Ishikawa (cell line): Measurements from ENCODE around the gene SH3GLB1.

Experiments
- CREB1 ChIP-seq: IDR thresholded peaks from 2 replicates; pipeline ENCODE4 v1.6.1; 2012; ENCODE audit warnings: low read depth
- EGR1 ChIP-seq: IDR thresholded peaks from 2 replicates; pipeline ENCODE4 v1.6.1; 2012
- EP300 ChIP-seq: IDR thresholded peaks from 2 replicates; pipeline ENCODE4 v1.6.1; 2012; ENCODE audit warnings: borderline replicate concordance
- NFIC ChIP-seq: IDR thresholded peaks from 2 replicates; pipeline ENCODE4 v1.6.1; 2012
- RAD21 ChIP-seq: IDR thresholded peaks from 2 replicates; pipeline ENCODE4 v1.6.1; 2012; ENCODE audit warnings: low read depth
- TAF1 ChIP-seq: IDR thresholded peaks from 2 replicates; pipeline ENCODE4 v1.6.1; 2012; ENCODE audit warnings: low read depth, mild to moderate bottlenecking
- TEAD4 ChIP-seq: IDR thresholded peaks from 2 replicates; pipeline ENCODE4 v1.6.1; 2012
- TF ChIP-seq, protein P1 (sequence below): IDR thresholded peaks from 2 replicates; pipeline ENCODE4 v1.6.1; 2012; ENCODE audit warnings: low read depth, mild to moderate bottlenecking
- TF ChIP-seq, protein P2 (sequence below): IDR thresholded peaks from 2 replicates; pipeline ENCODE4 v1.6.1; 2012

DNA sequence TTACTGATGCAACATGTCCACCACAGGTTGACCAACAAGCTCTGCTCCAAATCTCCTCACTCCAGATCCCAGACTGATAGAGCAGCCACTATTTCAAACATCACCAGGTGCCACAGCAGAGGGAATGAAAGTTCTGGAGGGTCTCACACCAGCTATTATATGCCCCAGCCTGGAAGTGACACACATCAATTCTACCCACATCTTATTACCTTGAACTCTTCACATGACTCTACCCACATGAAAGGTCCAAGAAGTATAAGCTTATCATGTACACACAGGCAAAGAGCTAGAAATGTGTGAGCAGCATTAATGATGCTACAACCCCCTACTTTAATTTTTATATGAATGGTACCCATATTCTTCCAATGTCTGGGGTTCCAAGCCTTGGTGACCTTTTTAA, 64.2 kb downstream of the SH3GLB1 start:
- TF ChIP-seq EP300 (no peak), EGR1 (no peak), CREB1 (no peak), TEAD4 (no peak), TAF1 (no peak), RAD21 (no peak), NFIC (no peak)
- TF ChIP-seq, protein P1, sequence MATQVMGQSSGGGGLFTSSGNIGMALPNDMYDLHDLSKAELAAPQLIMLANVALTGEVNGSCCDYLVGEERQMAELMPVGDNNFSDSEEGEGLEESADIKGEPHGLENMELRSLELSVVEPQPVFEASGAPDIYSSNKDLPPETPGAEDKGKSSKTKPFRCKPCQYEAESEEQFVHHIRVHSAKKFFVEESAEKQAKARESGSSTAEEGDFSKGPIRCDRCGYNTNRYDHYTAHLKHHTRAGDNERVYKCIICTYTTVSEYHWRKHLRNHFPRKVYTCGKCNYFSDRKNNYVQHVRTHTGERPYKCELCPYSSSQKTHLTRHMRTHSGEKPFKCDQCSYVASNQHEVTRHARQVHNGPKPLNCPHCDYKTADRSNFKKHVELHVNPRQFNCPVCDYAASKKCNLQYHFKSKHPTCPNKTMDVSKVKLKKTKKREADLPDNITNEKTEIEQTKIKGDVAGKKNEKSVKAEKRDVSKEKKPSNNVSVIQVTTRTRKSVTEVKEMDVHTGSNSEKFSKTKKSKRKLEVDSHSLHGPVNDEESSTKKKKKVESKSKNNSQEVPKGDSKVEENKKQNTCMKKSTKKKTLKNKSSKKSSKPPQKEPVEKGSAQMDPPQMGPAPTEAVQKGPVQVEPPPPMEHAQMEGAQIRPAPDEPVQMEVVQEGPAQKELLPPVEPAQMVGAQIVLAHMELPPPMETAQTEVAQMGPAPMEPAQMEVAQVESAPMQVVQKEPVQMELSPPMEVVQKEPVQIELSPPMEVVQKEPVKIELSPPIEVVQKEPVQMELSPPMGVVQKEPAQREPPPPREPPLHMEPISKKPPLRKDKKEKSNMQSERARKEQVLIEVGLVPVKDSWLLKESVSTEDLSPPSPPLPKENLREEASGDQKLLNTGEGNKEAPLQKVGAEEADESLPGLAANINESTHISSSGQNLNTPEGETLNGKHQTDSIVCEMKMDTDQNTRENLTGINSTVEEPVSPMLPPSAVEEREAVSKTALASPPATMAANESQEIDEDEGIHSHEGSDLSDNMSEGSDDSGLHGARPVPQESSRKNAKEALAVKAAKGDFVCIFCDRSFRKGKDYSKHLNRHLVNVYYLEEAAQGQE = no peak
- TF ChIP-seq, protein P2, sequence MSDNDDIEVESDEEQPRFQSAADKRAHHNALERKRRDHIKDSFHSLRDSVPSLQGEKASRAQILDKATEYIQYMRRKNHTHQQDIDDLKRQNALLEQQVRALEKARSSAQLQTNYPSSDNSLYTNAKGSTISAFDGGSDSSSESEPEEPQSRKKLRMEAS = no peak
